Endothelial cell of hepatic sinusoid (primary cell): ENCODE results near the gene NTM.
"Not testable (repeated sequence)": the region's sequence is repeated elsewhere in the genome, so short reads cannot be mapped to it uniquely, and the experiment has no call there.

ENCODE experiments used
- in situ Hi-C: cut with HindIII; loops from 2 replicates; pipeline ENCODE4 v1.10.0; 2017; ENCODE audit warnings: low sequenced_read_pairs

Gene NTM

GRCh38 chr11:131370090-131370751 lies at the start of gene NTM:
TSS of gene NTM (plus strand) at chr11:131370615.
- in situ Hi-C loops: no loop called here

- in situ Hi-C loops: no loop called here
These were observed 45.4 kb upstream of the NTM start for GRCh38 chr11:131324921-131325570.

GRCh38 chr11:131326829-131327228 lies 43.6 kb upstream of the NTM start:
- in situ Hi-C loops: no loop called here

GRCh38 chr11:131327421-131327820 lies 43.0 kb upstream of the NTM start:
- in situ Hi-C loops: no loop called here

GRCh38 chr11:131328843-131329242 lies 41.6 kb upstream of the NTM start:
- in situ Hi-C loops: no loop called here

GRCh38 chr11:131331010-131331409 lies 39.4 kb upstream of the NTM start:
- in situ Hi-C loops: no loop called here

- in situ Hi-C loops: no loop called here
These were observed 38.9 kb upstream of the NTM start for GRCh38 chr11:131331546-131331945.

GRCh38 chr11:131334601-131335000 lies 35.8 kb upstream of the NTM start:
- in situ Hi-C loops: no loop called here

GRCh38 chr11:131341900-131342299 lies 28.5 kb upstream of the NTM start:
- in situ Hi-C loops: not testable (repeated sequence)

- in situ Hi-C loops: not testable (repeated sequence)
These were observed 28.0 kb upstream of the NTM start for GRCh38 chr11:131342442-131342841.

- in situ Hi-C loops: no loop called here
These were observed 25.0 kb upstream of the NTM start for GRCh38 chr11:131345406-131345805.

- in situ Hi-C loops: no loop called here
These were observed 20.9 kb upstream of the NTM start for GRCh38 chr11:131349368-131350086.

- in situ Hi-C loops: no loop called here
These were observed 19.5 kb upstream of the NTM start for GRCh38 chr11:131350872-131351271.

GRCh38 chr11:131351848-131352247 lies 18.6 kb upstream of the NTM start:
- in situ Hi-C loops: no loop called here

- in situ Hi-C loops: no loop called here
These were observed 16.6 kb upstream of the NTM start for GRCh38 chr11:131353766-131354165.

GRCh38 chr11:131354251-131354701 lies 16.1 kb upstream of the NTM start:
- in situ Hi-C loops: no loop called here

GRCh38 chr11:131356206-131356605 lies 14.2 kb upstream of the NTM start:
- in situ Hi-C loops: loop anchor here (5.0 kb wide), 1 partner anchor 96 kb away; no protein-coding TSS in a partner anchor

- in situ Hi-C loops: no loop called here
These were observed 5.0 kb upstream of the NTM start for GRCh38 chr11:131365329-131365930.

GRCh38 chr11:131370901-131371790 lies 731 bp downstream of the NTM start:
- in situ Hi-C loops: no loop called here

GRCh38 chr11:131371791-131372104 lies 1.3 kb downstream of the NTM start:
- in situ Hi-C loops: no loop called here
